HepG2 (cell line): ENCODE data around the gene KRTAP12-1. TPM values are rescaled to one million over a fixed set of nuclear protein-coding genes. Genes with fewer than 3 reads are reported as not detected.

ENCODE experiments used
- ATAC-seq: fragments of 200-7000 bp; cut with Tn5 transposase; 3 replicates; pipeline ENCODE4 v1.9.1; 2020; ENCODE audit warnings: mild to moderate bottlenecking, moderate library complexity
- BruUV-seq: library from RNA; stranded (reverse); fragments of 400-500 nt; replicated peaks from 2 replicates; lab custom pipeline; 2021; lab: Mats Ljungman, UMichigan
- CTCF ChIA-PET: fragments of 300-600 bp; formaldehyde crosslinking; extraction: SDS; loops from one replicate; lab custom pipeline; 2021; ENCODE audit warnings: low total read pairs, inconsistent platforms, low intra/inter-chr PET ratio; lab: Yijun Ruan, JAX
- POLR2A ChIA-PET: fragments of 350-600 bp; sonication (Branson Sonifier 250); formaldehyde crosslinking; loops from one replicate; lab custom pipeline; 2020; ENCODE audit warnings: antibody characterized with exemption, inconsistent platforms; lab: Yijun Ruan, JAX
- DNase-seq: peaks from one replicate; pipeline ENCODE4 v3.0.0-alpha.2; 2015; ENCODE audit warnings: low spot score
- FAIRE-seq: peaks from 3 replicates; lab custom pipeline; 2011; peaks lifted over from hg19 to GRCh38; lab: Jason Lieb, UNC
- H2AFZ ChIP-seq: one replicate; pipeline ENCODE4 v1.6.1; 2011; ENCODE audit warnings: low read length, inconsistent platforms
- H3K27ac ChIP-seq: fragments of 300-600 bp; 3 replicates; pipeline ENCODE4 v1.8.0; 2011; ENCODE audit warnings: mixed run types, mild to moderate bottlenecking, mixed read lengths, low read length, inconsistent platforms; ENCODE audit not compliant: insufficient read depth; ENCODE audit errors: extremely low read length
- H3K27me3 ChIP-seq, 2 experiments: fragments of 200-600 bp in 1 of 2; 2 replicates in 1 of 2; 3 replicates in 1 of 2; pipeline versions ENCODE4 v1.6.0 to v1.8.0; 2011; ENCODE audit warnings: low read length in 2 of 2, mild to moderate bottlenecking in 2 of 2, moderate library complexity in 2 of 2, inconsistent platforms in 1 of 2; ENCODE audit not compliant: insufficient read depth in 2 of 2, control insufficient read depth in 1 of 2
- H3K36me3 ChIP-seq, 2 experiments: fragments of 200-600 bp in 1 of 2; replicated peaks in 1 of 2; 2 replicates in 1 of 2; 3 replicates in 1 of 2; pipeline versions ENCODE4 v1.5.1 to v1.8.0; 2011; ENCODE audit warnings: low read length in 2 of 2, inconsistent platforms in 1 of 2; ENCODE audit not compliant: insufficient read depth in 2 of 2, control insufficient read depth in 1 of 2
- H3K4me1 ChIP-seq: 2 replicates; pipeline ENCODE4 v1.5.1; 2012; ENCODE audit warnings: low read length, inconsistent platforms; ENCODE audit not compliant: insufficient read depth
- H3K4me2 ChIP-seq: 2 replicates; pipeline ENCODE4 v1.6.0; 2011; ENCODE audit warnings: low read depth, low read length, inconsistent platforms
- H3K4me3 ChIP-seq, 3 experiments: fragments of 200-600 bp in 1 of 3; sonication (generic), shearing (Covaris generic) in 1 of 3; replicated peaks in 1 of 3; 2 replicates each; pipeline ENCODE4 v1.5.1; 2011 to 2016; ENCODE audit warnings: low read length in 3 of 3, inconsistent platforms in 2 of 3, low read depth in 2 of 3, mild to moderate bottlenecking in 2 of 3, control low read depth in 1 of 3, mixed read lengths in 1 of 3; ENCODE audit not compliant: insufficient read depth in 1 of 3
- H3K79me2 ChIP-seq: one replicate; pipeline ENCODE4 v1.6.1; 2011; ENCODE audit warnings: low read length, inconsistent platforms; ENCODE audit not compliant: insufficient read depth
- H3K9ac ChIP-seq: 2 replicates; pipeline ENCODE4 v1.6.0; 2011; ENCODE audit warnings: mild to moderate bottlenecking, low read depth, low read length, inconsistent platforms; ENCODE audit not compliant: insufficient read depth
- H3K9me3 ChIP-seq: 2 replicates; pipeline ENCODE4 v1.5.1; 2012; ENCODE audit warnings: mild to moderate bottlenecking, low read length
- H4K20me1 ChIP-seq: 2 replicates; pipeline ENCODE4 v1.6.0; 2011; ENCODE audit warnings: inconsistent platforms, mild to moderate bottlenecking, low read length, moderate library complexity; ENCODE audit not compliant: insufficient read depth
- BHLHE40 ChIP-seq: IDR thresholded peaks from 2 replicates; pipeline ENCODE4 v1.6.1; 2011; ENCODE audit warnings: low read length, improper control_type of control experiment
- DMAP1 ChIP-seq: IDR thresholded peaks from 2 replicates; pipeline ENCODE4 v1.6.1; 2016
- GTF2F1 ChIP-seq: fragments of 150-350 bp; IDR thresholded peaks from 2 replicates; pipeline ENCODE4 v1.6.1; 2014; ENCODE audit warnings: low read length
- SPEN ChIP-seq: sonication (generic); formaldehyde crosslinking; IDR thresholded peaks from 2 replicates; pipeline ENCODE4 v1.5.1; 2020; ENCODE audit warnings: low read depth, mild to moderate bottlenecking, missing genetic modification reagents
- TGIF2 ChIP-seq: IDR thresholded peaks from 2 replicates; pipeline ENCODE4 v1.6.1; 2016; ENCODE audit warnings: control low read depth, missing compliant biosample characterization
- XRCC5 ChIP-seq: fragments of 200-400 bp; formaldehyde crosslinking; optimal IDR thresholded peaks from 2 replicates; pipeline ENCODE3; 2017; ENCODE audit warnings: mild to moderate bottlenecking, low read length
- ZMAT3 ChIP-seq: sonication (generic); formaldehyde crosslinking; conservative IDR thresholded peaks from 2 replicates; pipeline ENCODE4 v1.7.0; 2021; ENCODE audit warnings: missing genetic modification reagents
- ZNF205 ChIP-seq: IDR thresholded peaks from 2 replicates; pipeline ENCODE4 v1.6.1; 2018; ENCODE audit warnings: missing biosample characterization, missing genetic modification reagents
- ZNF34 ChIP-seq: sonication (generic); formaldehyde crosslinking; IDR thresholded peaks from 2 replicates; pipeline ENCODE4 v1.4.0; 2020; ENCODE audit warnings: mild to moderate bottlenecking, missing genetic modification reagents, borderline replicate concordance
- ZNF431 ChIP-seq: sonication (generic); formaldehyde crosslinking; IDR thresholded peaks from 2 replicates; pipeline ENCODE4 v1.9.0; 2022; ENCODE audit warnings: missing genetic modification reagents, low read depth, mild to moderate bottlenecking, borderline replicate concordance
- ZNF570 ChIP-seq: sonication (generic); formaldehyde crosslinking; IDR thresholded peaks from 2 replicates; pipeline ENCODE4 v1.4.0; 2020; ENCODE audit warnings: mild to moderate bottlenecking, missing genetic modification reagents, borderline replicate concordance
- ZNF737 ChIP-seq: sonication (generic); formaldehyde crosslinking; IDR thresholded peaks from 2 replicates; pipeline ENCODE4 v1.5.0; 2020; ENCODE audit warnings: missing genetic modification reagents, mild to moderate bottlenecking, borderline replicate concordance
- WGBS: methylation state at CpG from one replicate; pipeline ENCODE4 v1.1.6; 2017; ENCODE audit warnings: low lambda C conversion rate; 5-methylcytosine and 5-hydroxymethylcytosine counted together
- in situ Hi-C: cut with HindIII; loops from 2 replicates; pipeline ENCODE4 v1.10.0; 2017; ENCODE audit warnings: low pct_unique_long_range_greater_than_20kb; ENCODE audit not compliant: extremely low pct_ligation_motif_present
- intact Hi-C: fragments of 100-400 bp; cut with micrococcal nuclease; formaldehyde crosslinking; loops from one replicate; pipeline ENCODE4 v1.10.0; 2022; ENCODE audit not compliant: unreplicated experiment
- polyA plus RNA-seq, 8 experiments: library from polyadenylated mRNA; depleted of rRNA in 3 of 8; stranded (reverse) in 7 of 8; unstranded in 1 of 8; fragments of >200 nt; fragmentation: Illumina TruSeq in 4 of 8; extraction: Trizol in 4 of 8; gene quantifications; 2 replicates each; pipeline versions ENCODE4 v1.2.1 to v1.2.3, GENCODE V29; 2011 to 2016; ENCODE audit warnings: low read depth in 4 of 8, missing spikeins in 1 of 8, mixed read lengths in 1 of 8; ENCODE audit not compliant: insufficient read depth in 1 of 8
- total RNA-seq, 5 experiments: library from RNA; depleted of rRNA; stranded (reverse); fragments of >200 nt; fragmentation: Illumina TruSeq; extraction: Trizol; gene quantifications; 2 replicates each; pipeline ENCODE4 v1.2.3, GENCODE V29; 2016; ENCODE audit warnings: low read depth in 1 of 5
- TF ChIP-seq, protein P1 (sequence below): sonication (generic); formaldehyde crosslinking; conservative IDR thresholded peaks from 2 replicates; pipeline ENCODE4 v1.8.0; 2022; ENCODE audit warnings: low read depth, missing genetic modification reagents
- TF ChIP-seq, protein P2 (sequence below): sonication (generic); formaldehyde crosslinking; IDR thresholded peaks from 2 replicates; pipeline ENCODE4 v1.4.0; 2020; ENCODE audit warnings: missing genetic modification reagents, borderline replicate concordance

The KRTAP12-1 gene
- total and polyA plus RNA-seq, 2 of the 13 experiments (the other 11 are each of a cell fraction or from before 2014, with no cell fraction given), result not detected

DNA sequence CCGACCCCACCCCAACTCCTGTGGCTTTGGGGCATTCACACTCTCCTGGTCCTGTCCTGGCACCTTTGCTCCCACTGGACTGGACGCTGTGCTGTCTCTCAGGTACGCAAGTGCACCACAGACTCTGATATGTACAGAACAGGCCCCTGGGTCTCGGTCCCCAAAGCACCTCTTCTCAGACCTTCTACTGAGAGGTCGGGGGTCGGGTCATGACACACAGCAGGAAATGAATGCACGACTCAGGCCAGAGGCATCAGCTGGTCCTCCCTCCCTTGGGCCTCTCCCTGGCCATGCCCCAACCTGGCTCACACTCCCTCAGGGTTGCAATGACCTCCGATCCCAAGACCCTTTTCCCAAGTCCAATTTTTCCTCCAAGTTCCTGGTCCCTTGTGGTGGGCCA, 13.2 kb upstream of the KRTAP12-1 start:
- Histone ChIP-seq H2AFZ (no peak overlapping the region), H3K79me2 (no peaks in the 10 kb centered on the region), H4K20me1 (no peaks in the 10 kb centered on the region), H3K4me3 (no peak overlapping the region), H3K9me3 (peaks cover 16% of the 10 kb centered on the region), H3K27me3 (peaks cover 0 to 2% of the 10 kb centered on the region in 2 experiments; a peak in 1 of 5 replicates), H3K4me1 (peaks cover 51% of the 10 kb centered on the region), H3K27ac (no peak overlapping the region), H3K4me2 (no peak overlapping the region; the same call in 1 of the 2 replicates), H3K36me3 (no peaks in the 10 kb centered on the region), H3K9ac (no peak overlapping the region)
- no peak for DNase-seq
- ChIA-PET POLR2A (no interaction called here), CTCF (no interaction called here)
- no peak for TF ChIP-seq XRCC5
- no peak for TF ChIP-seq ZMAT3 (CRISPR knock-in tag)
- TF ChIP-seq, protein P1, sequence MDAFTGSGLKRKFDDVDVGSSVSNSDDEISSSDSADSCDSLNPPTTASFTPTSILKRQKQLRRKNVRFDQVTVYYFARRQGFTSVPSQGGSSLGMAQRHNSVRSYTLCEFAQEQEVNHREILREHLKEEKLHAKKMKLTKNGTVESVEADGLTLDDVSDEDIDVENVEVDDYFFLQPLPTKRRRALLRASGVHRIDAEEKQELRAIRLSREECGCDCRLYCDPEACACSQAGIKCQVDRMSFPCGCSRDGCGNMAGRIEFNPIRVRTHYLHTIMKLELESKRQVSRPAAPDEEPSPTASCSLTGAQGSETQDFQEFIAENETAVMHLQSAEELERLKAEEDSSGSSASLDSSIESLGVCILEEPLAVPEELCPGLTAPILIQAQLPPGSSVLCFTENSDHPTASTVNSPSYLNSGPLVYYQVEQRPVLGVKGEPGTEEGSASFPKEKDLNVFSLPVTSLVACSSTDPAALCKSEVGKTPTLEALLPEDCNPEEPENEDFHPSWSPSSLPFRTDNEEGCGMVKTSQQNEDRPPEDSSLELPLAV, result no peak
- TF ChIP-seq ZNF34 (CRISPR knock-in tag), result no peak
- TF ChIP-seq, protein P2, sequence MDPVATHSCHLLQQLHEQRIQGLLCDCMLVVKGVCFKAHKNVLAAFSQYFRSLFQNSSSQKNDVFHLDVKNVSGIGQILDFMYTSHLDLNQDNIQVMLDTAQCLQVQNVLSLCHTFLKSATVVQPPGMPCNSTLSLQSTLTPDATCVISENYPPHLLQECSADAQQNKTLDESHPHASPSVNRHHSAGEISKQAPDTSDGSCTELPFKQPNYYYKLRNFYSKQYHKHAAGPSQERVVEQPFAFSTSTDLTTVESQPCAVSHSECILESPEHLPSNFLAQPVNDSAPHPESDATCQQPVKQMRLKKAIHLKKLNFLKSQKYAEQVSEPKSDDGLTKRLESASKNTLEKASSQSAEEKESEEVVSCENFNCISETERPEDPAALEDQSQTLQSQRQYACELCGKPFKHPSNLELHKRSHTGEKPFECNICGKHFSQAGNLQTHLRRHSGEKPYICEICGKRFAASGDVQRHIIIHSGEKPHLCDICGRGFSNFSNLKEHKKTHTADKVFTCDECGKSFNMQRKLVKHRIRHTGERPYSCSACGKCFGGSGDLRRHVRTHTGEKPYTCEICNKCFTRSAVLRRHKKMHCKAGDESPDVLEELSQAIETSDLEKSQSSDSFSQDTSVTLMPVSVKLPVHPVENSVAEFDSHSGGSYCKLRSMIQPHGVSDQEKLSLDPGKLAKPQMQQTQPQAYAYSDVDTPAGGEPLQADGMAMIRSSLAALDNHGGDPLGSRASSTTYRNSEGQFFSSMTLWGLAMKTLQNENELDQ, result no peak
- no peak for TF ChIP-seq ZNF737 (CRISPR knock-in tag)
- no peak for TF ChIP-seq ZNF570
- no peak for TF ChIP-seq GTF2F1
- no peak for TF ChIP-seq DMAP1
- TF ChIP-seq ZNF431 (CRISPR knock-in tag), result no peak
- no peak for TF ChIP-seq BHLHE40
- TF ChIP-seq TGIF2 (CRISPR knock-in tag), result no peak
- TF ChIP-seq SPEN (CRISPR knock-in tag), result no peak
- no peak for TF ChIP-seq ZNF205 (CRISPR knock-in tag)
- BruUV-seq, result no TSS peak
- in situ Hi-C loops, result no loop called here
- FAIRE-seq, result no peak
- ATAC-seq, result no peak
- intact Hi-C loops, result loop anchor here (10.0 kb wide), 1 partner anchor 60 kb away; the partner anchor contains the start of gene KRTAP10-10
- 30% methylated on average over 6 of the region's 8 CpGs for WGBS
